SK-N-SH (cell line): ENCODE measurements around the gene TAF1B. TPM values are rescaled to one million over a fixed set of nuclear protein-coding genes. Genes with fewer than 3 reads are reported as not detected.

Source experiments
- CTCF ChIA-PET: fragments of 300-600, 350-600 bp; formaldehyde crosslinking; extraction: SDS; loops from one replicate; lab custom pipeline; 2021; lab: Yijun Ruan, JAX
- POLR2A ChIA-PET: fragments of 350-600 bp; sonication (Branson Sonifier 250); formaldehyde crosslinking; extraction: SDS; loops from one replicate; lab custom pipeline; 2020; ENCODE audit warnings: antibody characterized with exemption, inconsistent platforms; lab: Yijun Ruan, JAX
- DNase-seq: peaks from one replicate; pipeline ENCODE4 v3.0.0; 2012
- H2AFZ ChIP-seq: fragments of 200-600 bp; sonication (generic); 2 replicates; pipeline ENCODE4 v1.8.1; 2016; ENCODE audit warnings: antibody characterized with exemption, mild to moderate bottlenecking, low read depth
- H3F3A ChIP-seq: fragments of 200-600 bp; sonication (generic); replicated peaks from 2 replicates; pipeline ENCODE3; 2016; ENCODE audit warnings: antibody characterized with exemption, mild to moderate bottlenecking; ENCODE audit not compliant: insufficient read depth
- H3K27ac ChIP-seq, 2 experiments: fragments of 200-500 bp in 1 of 2; fragments of 200-600 bp in 1 of 2; sonication (Bioruptor generic) in 1 of 2; sonication (generic), shearing (Covaris generic) in 1 of 2; 2 replicates each; pipeline versions ENCODE4 v1.5.1 to v1.6.1; 2014 to 2016; ENCODE audit warnings: low read depth in 2 of 2, inconsistent platforms in 1 of 2, low read length in 1 of 2, mild to moderate bottlenecking in 1 of 2, mixed read lengths in 1 of 2
- H3K27me3 ChIP-seq: fragments of 200-600 bp; sonication (generic), shearing (Covaris generic); 2 replicates; pipeline ENCODE4 v1.6.1; 2016; ENCODE audit warnings: mixed run types; ENCODE audit not compliant: insufficient read depth
- H3K36me3 ChIP-seq, 2 experiments: fragments of 200-500 bp in 1 of 2; fragments of 200-600 bp in 1 of 2; sonication (Bioruptor generic) in 1 of 2; sonication (generic) in 1 of 2; replicated peaks in 1 of 2; 2 replicates each; pipeline versions ENCODE3 to v1.5.1; 2014 to 2016; ENCODE audit warnings: low read length in 1 of 2, mild to moderate bottlenecking in 1 of 2; ENCODE audit not compliant: insufficient read depth in 2 of 2, control insufficient read depth in 1 of 2
- H3K4me1 ChIP-seq, 2 experiments: fragments of 200-500 bp in 1 of 2; fragments of 200-600 bp in 1 of 2; sonication (Bioruptor generic) in 1 of 2; sonication (generic), shearing (Covaris generic) in 1 of 2; 2 replicates each; pipeline versions ENCODE4 v1.5.1 to v1.6.1; 2014 to 2016; ENCODE audit warnings: low read depth in 1 of 2, low read length in 1 of 2, mixed run types in 1 of 2; ENCODE audit not compliant: insufficient read depth in 2 of 2, control insufficient read depth in 1 of 2
- H3K4me2 ChIP-seq: fragments of 200-600 bp; sonication (generic), shearing (Covaris generic); 2 replicates; pipeline ENCODE4 v1.6.1; 2017; ENCODE audit warnings: mixed run types
- H3K4me3 ChIP-seq, 2 experiments: fragments of 200-500 bp in 1 of 2; fragments of 200-600 bp in 1 of 2; sonication (Bioruptor generic) in 1 of 2; sonication (generic), shearing (Covaris generic) in 1 of 2; 2 replicates each; pipeline versions ENCODE4 v1.5.1 to v1.8.1; 2014 to 2016; ENCODE audit warnings: low read depth in 2 of 2, inconsistent platforms in 1 of 2, low read length in 1 of 2, mild to moderate bottlenecking in 1 of 2, mixed read lengths in 1 of 2, moderate library complexity in 1 of 2
- H3K79me2 ChIP-seq: fragments of 200-600 bp; sonication (generic); 2 replicates; pipeline ENCODE4 v1.8.1; 2017; ENCODE audit warnings: mild to moderate bottlenecking; ENCODE audit not compliant: insufficient read depth
- H3K9ac ChIP-seq: fragments of 200-600 bp; sonication (generic); 2 replicates; pipeline ENCODE4 v1.6.1; 2017; ENCODE audit warnings: mixed run types
- H3K9me2 ChIP-seq: fragments of 200-600 bp; sonication (generic); 2 replicates; pipeline ENCODE4 v1.6.1; 2017; ENCODE audit warnings: mixed run types
- H3K9me3 ChIP-seq: fragments of 200-600 bp; sonication (generic); 2 replicates; pipeline ENCODE4 v1.6.1; 2017; ENCODE audit warnings: mixed run types, mild to moderate bottlenecking, moderate library complexity
- H4K20me1 ChIP-seq: fragments of 200-600 bp; sonication (generic); 2 replicates; pipeline ENCODE4 v1.6.1; 2017; ENCODE audit warnings: mild to moderate bottlenecking, mixed run types; ENCODE audit not compliant: insufficient read depth
- EP300 ChIP-seq, 2 experiments: IDR thresholded peaks; 2 replicates each; pipeline versions ENCODE4 v1.4.0 to v1.6.1; 2012; ENCODE audit warnings: borderline replicate concordance in 1 of 2, low read depth in 1 of 2, low read length in 1 of 2
- FOSL2 ChIP-seq: IDR thresholded peaks from 2 replicates; pipeline ENCODE4 v1.4.0; 2012; ENCODE audit warnings: low read depth, mild to moderate bottlenecking, moderate library complexity, borderline replicate concordance
- GATA2 ChIP-seq: sonication (generic); formaldehyde crosslinking; IDR thresholded peaks from 2 replicates; pipeline ENCODE4 v1.5.0; 2020; ENCODE audit warnings: mild to moderate bottlenecking, missing genetic modification reagents
- IRF3 ChIP-seq: fragments of 150-350 bp; IDR thresholded peaks from 2 replicates; pipeline ENCODE4 v1.6.1; 2016; ENCODE audit warnings: mild to moderate bottlenecking, low read depth, low read length
- REST ChIP-seq: IDR thresholded peaks from 2 replicates; pipeline ENCODE4 v1.6.1; 2012; ENCODE audit warnings: mild to moderate bottlenecking, low read depth, low read length, moderate library complexity
- RFX5 ChIP-seq: IDR thresholded peaks from 2 replicates; pipeline ENCODE4 v1.6.1; 2012; ENCODE audit warnings: mild to moderate bottlenecking, improper control_type of control experiment, low read length
- SMC3 ChIP-seq: IDR thresholded peaks from 2 replicates; pipeline ENCODE4 v1.6.1; 2012; ENCODE audit warnings: low read depth, low read length, improper control_type of control experiment
- USF1 ChIP-seq: IDR thresholded peaks from 2 replicates; pipeline ENCODE4 v1.4.0; 2012; ENCODE audit warnings: low read depth, borderline replicate concordance
- WGBS: methylation state at CpG from one replicate; pipeline ENCODE4 v1.1.6; 2017; ENCODE audit warnings: low lambda C conversion rate; 5-methylcytosine and 5-hydroxymethylcytosine counted together
- polyA plus RNA-seq, 3 experiments: library from polyadenylated mRNA; depleted of rRNA; stranded (reverse); fragments of >200 nt; gene quantifications; 2 replicates each; pipeline ENCODE4 v1.2.3, GENCODE V29; 2012

The TAF1B gene
- polyA plus RNA-seq, 1 of the 3 experiments (the other 2 are of a cell fraction) = 7.8 TPM

GRCh38 chr2:9819551-9819950, 23.7 kb upstream of the TAF1B start:
- no peak for DNase-seq
- Histone ChIP-seq H3K9me2 (no peaks in the 10 kb centered on the region), H3K27me3 (no peaks in the 10 kb centered on the region), H3K27ac (no peak overlapping the region), H3K4me1 (no peaks in the 10 kb centered on the region; a peak in 1 of 4 replicates), H3K79me2 (no peaks in the 10 kb centered on the region), H3K4me2 (no peak overlapping the region), H4K20me1 (no peaks in the 10 kb centered on the region), H3K36me3 (no peaks in the 10 kb centered on the region), H3K9me3 (no peaks in the 10 kb centered on the region), H3K9ac (no peak overlapping the region), H3K4me3 (no peak overlapping the region), H3F3A (no peaks in the 10 kb centered on the region), H2AFZ (no peak overlapping the region)
- no peak for TF ChIP-seq GATA2 (CRISPR knock-in tag)
- TF ChIP-seq EP300 (IDR thresholded peaks at IDR 0.05; ENCODE audit: borderline replicate concordance in 1 of 2, low read depth in 1 of 2, low read length in 1 of 2) = no peak
- no peak for TF ChIP-seq REST
- 94% methylated on average over 10 of the region's 13 CpGs for WGBS
- POLR2A ChIA-PET = no interaction called here
- CTCF ChIA-PET = interaction anchor here (0.6 to 1.2 kb wide), 2 partner anchors 19 to 76 kb away, joined by 3 read pairs; no protein-coding TSS in a partner anchor

GRCh38 chr2:9820020-9820973, 23.0 kb upstream of the TAF1B start:
- Histone ChIP-seq H3K27me3 (no peaks in the 10 kb centered on the region), H3K27ac (no peak overlapping the region), H3K4me2 (no peak overlapping the region)
- TF ChIP-seq FOSL2 (no peak), IRF3 (no peak), RFX5 (no peak), USF1 (no peak), SMC3 (no peak)
- TF ChIP-seq, all 33 proteins: peak for 0
- no peaks in the 10 kb centered on the region for H3F3A ChIP-seq
- H3K9ac ChIP-seq = no peak overlapping the region
- H3K9me2 ChIP-seq = no peaks in the 10 kb centered on the region
- no peak overlapping the region for H2AFZ ChIP-seq
- no peak for DNase-seq
- CTCF ChIA-PET = interaction anchor here (1.1 to 2.4 kb wide), 4 partner anchors 12 to 23 kb away, joined by 3 to 7 read pairs (median 4); partner anchors contain the start of gene TAF1B
- no peaks in the 10 kb centered on the region for H3K4me1 ChIP-seq
- no peaks in the 10 kb centered on the region for H4K20me1 ChIP-seq
- no peaks in the 10 kb centered on the region for H3K9me3 ChIP-seq
- H3K36me3 ChIP-seq = no peaks in the 10 kb centered on the region
- POLR2A ChIA-PET = no interaction called here
- WGBS = 90% methylated on average over 32 of the region's 32 CpGs
- no peaks in the 10 kb centered on the region for H3K79me2 ChIP-seq
- H3K4me3 ChIP-seq = no peak overlapping the region
